Measurements from ENCODE around the gene GPR84.

The GPR84 gene

DNA sequence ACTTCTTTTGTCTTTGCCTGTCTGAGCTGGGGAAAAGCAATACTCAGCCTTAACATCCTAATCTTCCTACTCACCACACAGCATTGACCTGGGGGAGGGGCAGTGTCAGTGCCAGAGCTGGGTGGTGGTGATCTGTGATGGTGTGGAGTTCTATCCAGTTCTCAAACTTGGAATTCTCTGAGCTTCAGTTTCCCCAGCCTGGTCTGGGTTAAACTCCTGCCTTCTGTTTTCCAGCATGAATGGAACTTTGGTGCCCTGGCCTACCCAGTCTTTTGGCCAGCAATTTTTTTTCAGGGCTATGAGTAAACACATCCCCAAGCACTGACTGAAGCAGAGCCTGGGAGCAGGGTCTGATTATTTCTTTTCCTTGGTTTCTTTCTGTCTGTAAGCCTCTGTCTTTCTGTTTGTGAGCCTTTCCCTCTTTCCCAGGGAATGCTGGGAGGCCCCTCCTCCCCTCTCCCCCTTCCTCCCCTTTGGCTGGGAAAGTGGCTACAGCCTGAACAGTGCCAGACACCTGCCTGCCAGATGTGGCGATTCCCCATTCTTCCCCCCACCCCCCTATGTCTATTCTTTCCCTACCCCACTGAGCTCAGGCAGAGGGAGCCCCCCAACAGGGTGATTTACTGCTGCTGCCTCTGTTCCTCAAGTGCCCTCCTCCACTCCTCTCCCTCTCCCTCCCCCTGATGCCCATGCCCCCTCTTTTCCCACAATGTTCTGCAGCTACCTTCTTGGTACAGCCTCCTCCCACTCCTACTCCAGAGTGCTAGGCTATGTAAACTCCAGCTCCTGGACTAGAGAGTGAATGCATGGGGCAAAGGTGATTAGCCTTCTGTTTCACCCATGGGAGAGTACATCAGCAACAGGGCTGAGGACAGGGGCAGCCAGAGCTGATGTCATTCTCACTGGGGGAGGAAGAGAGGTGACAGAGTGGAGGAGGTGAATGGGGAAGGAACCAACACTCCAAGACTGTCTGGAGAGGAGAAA is 11.1 kb downstream of the GPR84 start:
- TF ChIP-seq, protein P1, sequence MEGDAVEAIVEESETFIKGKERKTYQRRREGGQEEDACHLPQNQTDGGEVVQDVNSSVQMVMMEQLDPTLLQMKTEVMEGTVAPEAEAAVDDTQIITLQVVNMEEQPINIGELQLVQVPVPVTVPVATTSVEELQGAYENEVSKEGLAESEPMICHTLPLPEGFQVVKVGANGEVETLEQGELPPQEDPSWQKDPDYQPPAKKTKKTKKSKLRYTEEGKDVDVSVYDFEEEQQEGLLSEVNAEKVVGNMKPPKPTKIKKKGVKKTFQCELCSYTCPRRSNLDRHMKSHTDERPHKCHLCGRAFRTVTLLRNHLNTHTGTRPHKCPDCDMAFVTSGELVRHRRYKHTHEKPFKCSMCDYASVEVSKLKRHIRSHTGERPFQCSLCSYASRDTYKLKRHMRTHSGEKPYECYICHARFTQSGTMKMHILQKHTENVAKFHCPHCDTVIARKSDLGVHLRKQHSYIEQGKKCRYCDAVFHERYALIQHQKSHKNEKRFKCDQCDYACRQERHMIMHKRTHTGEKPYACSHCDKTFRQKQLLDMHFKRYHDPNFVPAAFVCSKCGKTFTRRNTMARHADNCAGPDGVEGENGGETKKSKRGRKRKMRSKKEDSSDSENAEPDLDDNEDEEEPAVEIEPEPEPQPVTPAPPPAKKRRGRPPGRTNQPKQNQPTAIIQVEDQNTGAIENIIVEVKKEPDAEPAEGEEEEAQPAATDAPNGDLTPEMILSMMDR (IDR thresholded peaks at IDR 0.05; ENCODE audit: low read depth, low read length, missing control alignments) = no peak
- DNase-seq (ENCODE audit: low read depth) = no peak
- H3K4me3 ChIP-seq (ENCODE audit: low read depth, low read length) = no peak overlapping the region

DNA sequence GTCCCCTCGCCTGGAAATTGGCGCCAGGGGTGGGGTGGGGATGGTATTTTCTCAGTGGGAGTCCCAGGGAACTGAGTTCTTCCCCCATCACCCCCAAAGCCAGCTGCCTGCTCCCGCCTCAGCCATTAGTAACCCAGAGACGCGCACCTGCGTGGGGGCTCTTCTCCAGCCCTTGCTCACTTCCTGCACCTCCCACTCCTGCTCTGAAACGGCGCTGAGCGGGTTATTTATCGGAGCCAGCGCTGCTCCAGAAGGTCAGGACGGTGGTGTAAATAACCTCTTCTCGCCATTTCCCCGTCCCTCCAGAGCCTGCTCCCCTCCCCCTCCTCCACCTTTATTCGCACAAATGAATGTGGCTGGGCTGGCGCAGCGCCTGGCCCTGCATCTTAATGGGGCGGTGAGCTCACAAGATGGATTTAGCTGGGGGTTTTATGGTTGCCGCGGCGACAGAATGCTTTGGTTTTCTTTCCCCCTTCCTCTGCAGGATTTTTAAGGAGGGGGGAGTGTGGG is 12.2 kb downstream of the GPR84 start:
- no peak for DNase-seq (ENCODE audit: low read depth)
- no peak overlapping the region for H3K4me3 ChIP-seq (ENCODE audit: low read depth, low read length)
- TF ChIP-seq, protein P1 (IDR thresholded peaks at IDR 0.05; ENCODE audit: low read depth, low read length, missing control alignments) = no peak

DNA sequence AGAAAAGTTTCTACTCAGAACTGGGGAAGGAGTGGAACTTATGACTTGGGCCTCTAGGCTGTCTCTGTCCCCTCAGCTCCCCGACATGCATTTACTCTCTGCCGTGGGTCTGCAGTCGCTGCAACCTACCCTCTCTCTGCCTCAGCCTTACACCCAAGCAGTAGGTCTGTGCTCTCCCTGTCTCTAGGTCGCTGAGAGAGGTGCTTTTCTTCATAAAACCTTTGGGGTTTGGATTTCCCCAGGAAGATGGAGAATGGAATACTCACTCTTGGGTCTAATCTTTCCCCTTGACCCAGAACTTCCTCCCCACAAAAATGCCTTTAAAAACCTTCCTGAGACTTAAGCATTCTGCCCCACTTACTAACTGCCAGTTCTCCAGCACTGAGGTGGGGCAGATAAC is 12.9 kb downstream of the GPR84 start:
- no peak for DNase-seq (ENCODE audit: low read depth)
- no peak overlapping the region for H3K4me3 ChIP-seq (ENCODE audit: low read depth, low read length)
- TF ChIP-seq, protein P1 (IDR thresholded peaks at IDR 0.05; ENCODE audit: low read depth, low read length, missing control alignments) = no peak

DNA sequence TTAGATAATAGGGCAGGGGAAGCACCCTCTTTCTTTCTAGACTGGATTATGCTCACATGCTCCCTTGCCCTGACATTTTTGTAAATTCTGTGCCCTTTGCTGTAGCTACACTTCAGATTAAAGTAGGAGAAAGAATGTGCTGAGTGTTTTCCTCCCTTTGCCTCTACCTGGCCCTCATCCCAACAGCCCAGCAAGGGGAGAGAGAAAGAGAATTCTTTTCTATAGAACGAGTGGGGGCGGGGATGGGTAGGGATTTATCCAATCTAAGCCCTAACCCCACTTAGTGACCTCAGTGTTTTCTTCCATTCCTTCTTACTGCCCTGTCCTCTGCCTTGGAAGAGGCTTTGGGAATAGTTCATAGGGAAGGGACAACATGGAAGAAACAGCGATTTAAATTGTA is 13.5 kb downstream of the GPR84 start:
- no peak overlapping the region for H3K4me3 ChIP-seq (ENCODE audit: low read depth, low read length)
- TF ChIP-seq, protein P1 (IDR thresholded peaks at IDR 0.05; ENCODE audit: low read depth, low read length, missing control alignments) = no peak

DNA sequence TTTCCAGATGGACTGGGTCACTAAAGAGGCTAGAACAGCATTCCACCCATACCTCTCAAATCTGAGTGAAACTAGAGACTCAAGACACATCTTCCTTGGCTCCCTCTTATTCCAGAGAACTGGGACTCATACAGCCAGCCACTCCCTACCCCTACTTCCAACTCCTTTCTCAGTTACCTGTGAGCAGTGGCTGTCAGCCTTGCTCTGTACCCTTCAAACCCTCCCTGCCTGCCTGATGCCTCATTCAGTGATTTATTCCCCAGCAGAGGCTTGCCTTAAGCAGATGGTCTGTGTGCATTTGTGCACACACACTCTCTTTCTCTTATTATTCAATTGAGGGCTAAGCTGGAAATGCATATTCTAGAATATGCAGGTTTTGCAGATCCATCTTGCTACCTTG is 14.6 kb downstream of the GPR84 start:
- no peak for DNase-seq (ENCODE audit: low read depth)
- TF ChIP-seq, protein P1 (IDR thresholded peaks at IDR 0.05; ENCODE audit: low read depth, low read length, missing control alignments) = no peak
- H3K4me3 ChIP-seq (ENCODE audit: low read depth, low read length) = no peak overlapping the region

More for the DNA sequence above, 13.5 kb downstream of the GPR84 start:
- no peak for DNase-seq (ENCODE audit: low read depth)

DNA sequence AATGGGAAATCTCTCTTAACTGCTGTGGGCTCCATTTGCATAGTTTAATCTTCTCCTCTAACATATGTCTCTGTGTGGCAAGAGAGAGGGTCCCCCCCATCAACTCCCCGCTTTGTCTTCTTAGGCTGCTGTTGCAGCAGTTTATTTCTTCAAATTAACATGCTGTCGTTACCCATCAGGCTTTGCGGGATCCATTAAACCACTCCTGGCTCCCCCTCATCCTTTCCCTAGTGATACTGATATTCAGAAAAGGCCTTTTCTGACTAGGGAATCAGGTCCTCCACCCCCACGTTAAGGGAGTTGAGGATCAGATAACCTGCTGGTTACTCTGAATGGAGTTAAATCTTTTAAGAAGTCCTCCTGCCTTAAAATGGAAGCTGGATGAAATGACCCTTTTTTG is 15.2 kb downstream of the GPR84 start:
- DNase-seq (ENCODE audit: low read depth) = no peak

More for the DNA sequence above, 15.2 kb downstream of the GPR84 start:
- TF ChIP-seq, protein P1 (IDR thresholded peaks at IDR 0.05; ENCODE audit: low read depth, low read length, missing control alignments) = no peak
- H3K4me3 ChIP-seq (ENCODE audit: low read depth, low read length) = no peak overlapping the region
